Astrocyte of the cerebellum (primary cell): ENCODE results near the gene CCDC7.
"Not testable (repeated sequence)": the region's sequence is repeated elsewhere in the genome, so short reads cannot be mapped to it uniquely, and the experiment has no call there.

Source experiments
- DNase-seq: peaks from one replicate; pipeline ENCODE4 v3.0.0-alpha.2; 2011; ENCODE audit warnings: low read depth
- H3K4me3 ChIP-seq: 2 replicates; pipeline ENCODE4 v1.5.1; 2011; ENCODE audit warnings: mild to moderate bottlenecking, low read depth, low read length, moderate library complexity
- CTCF ChIP-seq: IDR thresholded peaks from 2 replicates; pipeline ENCODE4 v1.5.1; 2012; ENCODE audit warnings: low read length, low read depth, moderate library complexity, mild to moderate bottlenecking; ENCODE audit errors: missing control alignments
- in situ Hi-C: cut with HindIII; loops from 2 replicates; pipeline ENCODE4 v1.10.0; 2017; ENCODE audit warnings: low sequenced_read_pairs

The CCDC7 gene

GRCh38 chr10:32911285-32912016 is 465.5 kb downstream of the CCDC7 start:
- in situ Hi-C loops, result no loop called here
- no peak for TF ChIP-seq CTCF
- no peak for DNase-seq
- no peak overlapping the region for H3K4me3 ChIP-seq

GRCh38 chr10:32917817-32918216 is 471.9 kb downstream of the CCDC7 start:
- in situ Hi-C loops, DNase-seq, H3K4me3 ChIP-seq: not testable (repeated sequence)

GRCh38 chr10:32922170-32922569 is 476.2 kb downstream of the CCDC7 start:
- DNase-seq, result no peak
- no peak overlapping the region for H3K4me3 ChIP-seq
- TF ChIP-seq CTCF, result no peak
- in situ Hi-C loops, result no loop called here

GRCh38 chr10:32923134-32923533 is 477.2 kb downstream of the CCDC7 start:
- no peak for DNase-seq
- in situ Hi-C loops, result no loop called here
- H3K4me3 ChIP-seq, result no peak overlapping the region
- no peak for TF ChIP-seq CTCF

- no peak overlapping the region for H3K4me3 ChIP-seq
- in situ Hi-C loops, result no loop called here
- no peak for DNase-seq
- TF ChIP-seq CTCF, result no peak
These were observed 477.9 kb downstream of the CCDC7 start for GRCh38 chr10:32923849-32924248.
